IMR-90 (cell line): Measurements from ENCODE around the gene TM4SF4. TPM values are rescaled to one million over a fixed set of nuclear protein-coding genes. Genes with fewer than 3 reads are reported as not detected.

Experiments
- ATAC-seq: fragments of 200-7000 bp; cut with Tn5 transposase; 2 replicates; pipeline ENCODE4 v1.9.1; 2020; ENCODE audit warnings: low read depth, mild to moderate bottlenecking, moderate library complexity
- BruUV-seq: library from RNA; stranded (reverse); fragments of 400-500 nt; replicated peaks from 2 replicates; lab custom pipeline; 2021; lab: Mats Ljungman, UMichigan
- CTCF ChIA-PET: fragments of 300-600 bp; formaldehyde crosslinking; extraction: SDS; loops from one replicate; lab custom pipeline; 2021; ENCODE audit warnings: antibody characterized with exemption; lab: Yijun Ruan, JAX
- POLR2A ChIA-PET: fragments of 300-600 bp; sonication (Branson Sonifier 250); formaldehyde crosslinking; loops from one replicate; lab custom pipeline; 2022; ENCODE audit warnings: antibody characterized with exemption; ENCODE audit not compliant: unreplicated experiment; lab: Charles Lee
- DNase-seq: peaks from one replicate; pipeline ENCODE4 v3.0.0; 2013
- H2AFZ ChIP-seq: replicated peaks from 2 replicates; pipeline ENCODE3; 2013; ENCODE audit warnings: low read length, mild to moderate bottlenecking; ENCODE audit not compliant: poor library complexity
- H2AK5ac ChIP-seq: 2 replicates; pipeline ENCODE4 v1.6.1; 2013; ENCODE audit warnings: low read depth, low read length, inconsistent platforms
- H2AK9ac ChIP-seq: replicated peaks from 2 replicates; pipeline ENCODE3; 2013; ENCODE audit warnings: mild to moderate bottlenecking, low read depth, low read length, moderate library complexity; ENCODE audit not compliant: poor library complexity
- H2BK120ac ChIP-seq: 2 replicates; pipeline ENCODE4 v1.6.1; 2013; ENCODE audit warnings: low read depth, low read length, inconsistent platforms
- H2BK15ac ChIP-seq: 3 replicates; pipeline ENCODE4 v1.6.1; 2013; ENCODE audit warnings: low read depth, low read length, inconsistent platforms
- H2BK20ac ChIP-seq: 2 replicates; pipeline ENCODE4 v1.6.1; 2013; ENCODE audit warnings: low read depth, mild to moderate bottlenecking, inconsistent platforms, low read length, moderate library complexity
- H2BK5ac ChIP-seq: 2 replicates; pipeline ENCODE4 v1.6.1; 2013; ENCODE audit warnings: mild to moderate bottlenecking, low read depth, low read length, inconsistent platforms; ENCODE audit not compliant: poor library complexity, severe bottlenecking
- H3K14ac ChIP-seq: replicated peaks from 2 replicates; pipeline ENCODE4 v1.6.1; 2013; ENCODE audit warnings: low read depth, low read length, inconsistent platforms
- H3K18ac ChIP-seq: 2 replicates; pipeline ENCODE4 v1.6.1; 2013; ENCODE audit warnings: low read depth, low read length, control low read depth
- H3K23ac ChIP-seq: 2 replicates; pipeline ENCODE4 v1.6.1; 2013; ENCODE audit warnings: low read depth, low read length, inconsistent platforms
- H3K27ac ChIP-seq: 2 replicates; pipeline ENCODE4 v1.5.1; 2013; ENCODE audit warnings: mild to moderate bottlenecking, control low read depth, low read length; ENCODE audit not compliant: insufficient read depth
- H3K27me3 ChIP-seq: 2 replicates; pipeline ENCODE4 v1.6.1; 2013; ENCODE audit warnings: low read length; ENCODE audit not compliant: control insufficient read depth, insufficient read depth
- H3K36me3 ChIP-seq: 2 replicates; pipeline ENCODE4 v1.6.1; 2013; ENCODE audit warnings: low read length, mixed read lengths; ENCODE audit not compliant: control insufficient read depth, insufficient read depth
- H3K4ac ChIP-seq: 2 replicates; pipeline ENCODE4 v1.6.1; 2013; ENCODE audit warnings: low read depth, low read length, inconsistent platforms
- H3K4me1 ChIP-seq: 2 replicates; pipeline ENCODE4 v1.6.1; 2013; ENCODE audit warnings: low read length, mixed read lengths; ENCODE audit not compliant: control insufficient read depth, insufficient read depth
- H3K4me2 ChIP-seq: 2 replicates; pipeline ENCODE4 v1.6.1; 2013; ENCODE audit warnings: low read depth, mild to moderate bottlenecking, control low read depth, low read length, moderate library complexity
- H3K4me3 ChIP-seq: 2 replicates; pipeline ENCODE4 v1.5.1; 2013; ENCODE audit warnings: low read depth, mild to moderate bottlenecking, control low read depth, low read length, moderate library complexity; ENCODE audit not compliant: insufficient read depth
- H3K56ac ChIP-seq: 2 replicates; pipeline ENCODE4 v1.6.1; 2013; ENCODE audit warnings: low read length, inconsistent platforms; ENCODE audit not compliant: insufficient read depth; ENCODE audit errors: extremely low read depth
- H3K79me1 ChIP-seq, 2 experiments: 2 replicates each; pipeline ENCODE4 v1.6.1; 2013; ENCODE audit warnings: low read length in 2 of 2, inconsistent platforms in 1 of 2, low read depth in 1 of 2
- H3K9ac ChIP-seq: 2 replicates; pipeline ENCODE4 v1.6.1; 2013; ENCODE audit warnings: low read depth, low read length, control low read depth
- H3K9me1 ChIP-seq: 2 replicates; pipeline ENCODE4 v1.6.1; 2013; ENCODE audit warnings: low read length, inconsistent platforms; ENCODE audit not compliant: insufficient read depth
- H3K9me3 ChIP-seq: 2 replicates; pipeline ENCODE4 v1.6.1; 2013; ENCODE audit warnings: low read length; ENCODE audit not compliant: control insufficient read depth, insufficient read depth
- H4K20me1 ChIP-seq: 2 replicates; pipeline ENCODE4 v1.6.1; 2013; ENCODE audit warnings: low read length, inconsistent platforms; ENCODE audit not compliant: insufficient read depth
- H4K5ac ChIP-seq: 2 replicates; pipeline ENCODE4 v1.6.1; 2013; ENCODE audit warnings: mild to moderate bottlenecking, low read depth, low read length, control low read depth
- H4K8ac ChIP-seq, 2 experiments: 2 replicates each; pipeline ENCODE4 v1.6.1; 2013; ENCODE audit warnings: low read depth in 2 of 2, low read length in 2 of 2, control low read depth in 1 of 2, inconsistent platforms in 1 of 2
- H4K91ac ChIP-seq: 2 replicates; pipeline ENCODE4 v1.6.1; 2013; ENCODE audit warnings: low read depth, low read length, inconsistent platforms; ENCODE audit not compliant: insufficient read depth
- CHD1 ChIP-seq: IDR thresholded peaks from 2 replicates; pipeline ENCODE4 v1.6.1; 2012; ENCODE audit warnings: low read depth, low read length, improper control_type of control experiment
- MAFK ChIP-seq: IDR thresholded peaks from 2 replicates; pipeline ENCODE4 v1.6.1; 2012; ENCODE audit warnings: low read depth, low read length, improper control_type of control experiment
- MXI1 ChIP-seq: IDR thresholded peaks from 2 replicates; pipeline ENCODE4 v1.6.1; 2012; ENCODE audit warnings: low read depth, mild to moderate bottlenecking, low read length, moderate library complexity, borderline replicate concordance
- NFE2L2 ChIP-seq: fragments of 150-350 bp; IDR thresholded peaks from 2 replicates; pipeline ENCODE4 v1.6.1; 2016; ENCODE audit warnings: low read depth, mild to moderate bottlenecking, low read length
- POLR2A ChIP-seq: IDR thresholded peaks from 2 replicates; pipeline ENCODE4 v1.6.1; 2012; ENCODE audit warnings: mild to moderate bottlenecking, low read depth, low read length
- RAD21 ChIP-seq: IDR thresholded peaks from 2 replicates; pipeline ENCODE4 v1.6.1; 2012; ENCODE audit warnings: low read length, improper control_type of control experiment
- RCOR1 ChIP-seq: IDR thresholded peaks from 2 replicates; pipeline ENCODE4 v1.6.1; 2012; ENCODE audit warnings: mild to moderate bottlenecking, low read length, improper control_type of control experiment; ENCODE audit not compliant: insufficient replicate concordance
- RFX5 ChIP-seq: IDR thresholded peaks from 2 replicates; pipeline ENCODE4 v1.8.0; 2012; ENCODE audit warnings: low read depth, mild to moderate bottlenecking, low read length, moderate library complexity
- SMC3 ChIP-seq: fragments of 150-350 bp; IDR thresholded peaks from 2 replicates; pipeline ENCODE4 v1.6.1; 2016; ENCODE audit warnings: low read depth, mild to moderate bottlenecking, antibody characterized with exemption, low read length, moderate library complexity
- WGBS, 2 experiments: methylation state at CpG; one replicate each; pipeline versions ENCODE4 v1.1.5 to v1.1.7; 2013; ENCODE audit warnings: missing lambda C conversion rate in 2 of 2; ENCODE audit not compliant: insufficient read length in 1 of 2; ENCODE audit errors: extremely low coverage in 2 of 2; 5-methylcytosine and 5-hydroxymethylcytosine counted together
- dilution Hi-C: fragments of 300-500 bp; cut with HindIII; formaldehyde crosslinking; loops from one replicate; pipeline ENCODE4 v1.14.3; 2018; ENCODE audit warnings: low sequenced_read_pairs; ENCODE audit not compliant: unreplicated experiment
- in situ Hi-C: fragments of 300-500 bp; cut with MboI; formaldehyde crosslinking; loops from 3 replicates; pipeline ENCODE4 v1.14.3; 2019; ENCODE audit warnings: low sequenced_read_pairs, inconsistent platforms, mixed read lengths
- intact Hi-C: fragments of 100-400 bp; cut with micrococcal nuclease; formaldehyde crosslinking; loops from 2 replicates; pipeline ENCODE4 v1.10.0; 2022
- polyA plus RNA-seq, 3 experiments: library from polyadenylated mRNA; depleted of rRNA; stranded (reverse); fragments of >200 nt; gene quantifications; 2 replicates each; pipeline ENCODE4 v1.2.3, GENCODE V29; 2012; ENCODE audit warnings: low replicate concordance in 1 of 3
- total RNA-seq: library from RNA; depleted of rRNA; stranded (reverse); fragments of >200 nt; gene quantifications from 2 replicates; pipeline ENCODE4 v1.2.3, GENCODE V29; 2012

Gene TM4SF4
- total and polyA plus RNA-seq, 2 of the 4 experiments (the other 2 are of a cell fraction): 0.60 to 1.6 TPM

- Histone ChIP-seq H2AK5ac (no peak overlapping the region), H4K20me1 (no peaks in the 10 kb centered on the region), H4K91ac (no peak overlapping the region), H3K56ac (no peak overlapping the region), H3K4me1 (peaks cover 10% of the 10 kb centered on the region), H2BK15ac (no peak overlapping the region; the same call in 2 of the 3 replicates), H3K4ac (no peak overlapping the region; the same call in 1 of the 2 replicates), H2BK120ac (no peak overlapping the region), H3K79me1 (no peaks in the 10 kb centered on the region), H3K9me1 (peaks cover 8% of the 10 kb centered on the region), H3K4me2 (no peak overlapping the region), H3K23ac (no peak overlapping the region), H4K5ac (no peak overlapping the region), H2AFZ (no peak overlapping the region), H2BK20ac (no peak overlapping the region), H2AK9ac (no peak overlapping the region), H3K18ac (peak overlapping the region; percentile 24; the same call in 1 of the 2 replicates), H3K9me3 (no peaks in the 10 kb centered on the region), H3K14ac (no peak overlapping the region), H2BK5ac (no peak overlapping the region), H4K8ac (no peak overlapping the region), H3K36me3 (no peaks in the 10 kb centered on the region), H3K9ac (no peak overlapping the region), H3K27me3 (no peaks in the 10 kb centered on the region), H3K27ac (no peak overlapping the region), H3K4me3 (no peak overlapping the region)
- in situ Hi-C loops (no loop called here), dilution Hi-C loops (loop anchor here (25.0 kb wide), 1 partner anchor 235 kb away; no protein-coding TSS in a partner anchor), intact Hi-C loops (no loop called here)
- TF ChIP-seq RFX5: no peak
- TF ChIP-seq RCOR1: no peak
- no peak for TF ChIP-seq MXI1
- TF ChIP-seq CHD1: no peak
- TF ChIP-seq POLR2A: no peak
- no peak for TF ChIP-seq RAD21
- TF ChIP-seq NFE2L2: no peak
- no peak for TF ChIP-seq MAFK
- no peak for TF ChIP-seq SMC3
- CTCF ChIA-PET: interaction anchor here (0.6 to 1.6 kb wide), 4 partner anchors 10 to 306 kb away, joined by 3 to 7 read pairs (median 4); no protein-coding TSS in a partner anchor
- no CpG with 5 or more reads among the region's 3 CpGs for WGBS, 2 experiments
- POLR2A ChIA-PET: no interaction called here
- DNase-seq (no peak), ATAC-seq (no peak)
- BruUV-seq: no TSS peak
Measured at GRCh38 chr3:149502438-149502837, 27.9 kb downstream of the TM4SF4 start.
